ENCODE measurements around the gene ASIC3.

The ASIC3 gene

GRCh38 chr7:151074817-151075661 is 26.7 kb downstream of the ASIC3 start:
- CTCF ChIA-PET, result interaction anchor here (1.3 to 2.1 kb wide), 5 partner anchors 10 to 57 kb away, joined by 4 to 7 read pairs (median 5); no protein-coding TSS in a partner anchor
- POLR2A ChIA-PET, result no interaction called here
- no peak for DNase-seq (ENCODE audit: extremely low spot score)
- no peak for TF ChIP-seq CTCF (IDR thresholded peaks at IDR 0.05; ENCODE audit: control extremely low read depth, extremely low read depth, low read depth, missing control alignments)

GRCh38 chr7:151075662-151075971 is 27.3 kb downstream of the ASIC3 start:
- POLR2A ChIA-PET, result no interaction called here
- DNase-seq (ENCODE audit: extremely low spot score), result no peak
- TF ChIP-seq CTCF (IDR thresholded peaks at IDR 0.05; ENCODE audit: control extremely low read depth, extremely low read depth, low read depth, missing control alignments), result no peak
- CTCF ChIA-PET, result interaction anchor here (1.8 to 2.1 kb wide), 4 partner anchors 10 to 57 kb away, joined by 4 to 8 read pairs (median 7); no protein-coding TSS in a partner anchor

GRCh38 chr7:151075978-151076426 is 27.7 kb downstream of the ASIC3 start:
- ChIA-PET CTCF (interaction anchor here (1.0 to 2.1 kb wide), 6 partner anchors 9 to 58 kb away, joined by 4 to 8 read pairs (median 6); no protein-coding TSS in a partner anchor), POLR2A (no interaction called here)
- no peak for DNase-seq (ENCODE audit: extremely low spot score)
- no peak for TF ChIP-seq CTCF (IDR thresholded peaks at IDR 0.05; ENCODE audit: control extremely low read depth, extremely low read depth, low read depth, missing control alignments)

- CTCF ChIA-PET, result interaction anchor here (0.9 to 2.1 kb wide), 11 partner anchors 8 to 92 kb away, joined by 3 to 8 read pairs (median 4); partner anchors contain the start of gene ABCB8
- DNase-seq (ENCODE audit: extremely low spot score), result no peak
- no peak for TF ChIP-seq CTCF (IDR thresholded peaks at IDR 0.05; ENCODE audit: control extremely low read depth, extremely low read depth, low read depth, missing control alignments)
- POLR2A ChIA-PET, result no interaction called here
Measured at GRCh38 chr7:151076863-151077704, 28.8 kb downstream of the ASIC3 start.

- POLR2A ChIA-PET, result no interaction called here
- DNase-seq (ENCODE audit: extremely low spot score), result no peak
- no peak for TF ChIP-seq CTCF (IDR thresholded peaks at IDR 0.05; ENCODE audit: control extremely low read depth, extremely low read depth, low read depth, missing control alignments)
- CTCF ChIA-PET, result interaction anchor here (0.9 to 1.9 kb wide), 9 partner anchors 10 to 93 kb away, joined by 3 to 8 read pairs (median 3); partner anchors contain the start of gene ABCB8
Measured at GRCh38 chr7:151077705-151078232, 29.4 kb downstream of the ASIC3 start.

All from GM10248 (cell line).